HG02852 (cell line): ENCODE results near the gene TTC12.

Experiments
- ATAC-seq: cut with Tn5 transposase; IDR thresholded peaks from one replicate; pipeline ENCODE4 v1.9.1; 2021; ENCODE audit warnings: mild to moderate bottlenecking, moderate library complexity; ENCODE audit not compliant: unreplicated experiment

Gene TTC12, protein sequence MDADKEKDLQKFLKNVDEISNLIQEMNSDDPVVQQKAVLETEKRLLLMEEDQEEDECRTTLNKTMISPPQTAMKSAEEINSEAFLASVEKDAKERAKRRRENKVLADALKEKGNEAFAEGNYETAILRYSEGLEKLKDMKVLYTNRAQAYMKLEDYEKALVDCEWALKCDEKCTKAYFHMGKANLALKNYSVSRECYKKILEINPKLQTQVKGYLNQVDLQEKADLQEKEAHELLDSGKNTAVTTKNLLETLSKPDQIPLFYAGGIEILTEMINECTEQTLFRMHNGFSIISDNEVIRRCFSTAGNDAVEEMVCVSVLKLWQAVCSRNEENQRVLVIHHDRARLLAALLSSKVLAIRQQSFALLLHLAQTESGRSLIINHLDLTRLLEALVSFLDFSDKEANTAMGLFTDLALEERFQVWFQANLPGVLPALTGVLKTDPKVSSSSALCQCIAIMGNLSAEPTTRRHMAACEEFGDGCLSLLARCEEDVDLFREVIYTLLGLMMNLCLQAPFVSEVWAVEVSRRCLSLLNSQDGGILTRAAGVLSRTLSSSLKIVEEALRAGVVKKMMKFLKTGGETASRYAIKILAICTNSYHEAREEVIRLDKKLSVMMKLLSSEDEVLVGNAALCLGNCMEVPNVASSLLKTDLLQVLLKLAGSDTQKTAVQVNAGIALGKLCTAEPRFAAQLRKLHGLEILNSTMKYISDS

DNA sequence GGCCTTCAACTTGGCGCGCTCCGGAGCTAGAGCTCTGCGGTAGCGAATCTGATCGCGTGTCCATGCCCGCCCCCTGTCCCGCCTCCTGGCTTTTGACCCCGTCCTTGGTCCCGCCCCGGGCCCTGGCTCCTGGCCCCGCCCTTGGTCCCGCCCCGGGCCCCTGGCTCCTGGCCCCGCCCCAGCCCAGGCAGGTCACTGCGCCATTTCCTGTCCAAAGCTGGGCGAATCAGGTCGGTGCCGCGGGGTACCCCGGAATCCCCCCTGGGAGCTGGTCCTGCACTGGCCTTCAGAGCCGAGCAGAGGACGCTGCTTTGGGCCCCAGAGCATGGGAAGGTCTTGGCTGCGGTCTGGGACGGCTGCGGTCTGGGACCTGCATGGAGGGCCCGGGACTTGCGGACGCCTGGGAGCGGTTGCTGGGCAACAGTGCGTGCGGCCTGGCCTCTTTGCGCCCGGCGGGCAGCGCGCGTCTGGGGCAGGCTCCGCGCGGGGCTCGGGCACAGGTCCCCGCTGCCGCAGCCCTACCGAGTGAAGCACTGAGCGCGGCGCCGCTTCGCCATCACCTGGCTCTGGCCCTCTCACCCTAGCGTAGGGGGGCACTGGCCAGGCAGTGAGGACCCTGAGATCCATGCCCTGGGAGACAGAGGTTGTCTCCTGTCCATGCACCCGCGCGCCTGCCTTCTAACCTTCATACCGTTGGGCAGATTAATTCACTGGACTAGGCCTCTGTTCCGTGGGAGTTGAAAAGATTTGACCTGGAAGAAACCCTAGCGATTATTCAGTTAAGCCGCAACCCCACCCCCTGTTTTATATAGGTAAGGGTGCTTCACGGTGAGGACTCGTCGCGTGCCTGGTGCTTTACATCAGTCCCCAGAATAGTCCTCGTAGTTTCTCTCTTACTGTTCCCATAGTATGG is at the start of gene TTC12:
Gene TTC12 (plus strand): TSS at position 195 of the 913 bp plus-strand sequence. CDS start 1,675 bp downstream, outside the sequence.
- peak; percentile 99 for ATAC-seq

DNA sequence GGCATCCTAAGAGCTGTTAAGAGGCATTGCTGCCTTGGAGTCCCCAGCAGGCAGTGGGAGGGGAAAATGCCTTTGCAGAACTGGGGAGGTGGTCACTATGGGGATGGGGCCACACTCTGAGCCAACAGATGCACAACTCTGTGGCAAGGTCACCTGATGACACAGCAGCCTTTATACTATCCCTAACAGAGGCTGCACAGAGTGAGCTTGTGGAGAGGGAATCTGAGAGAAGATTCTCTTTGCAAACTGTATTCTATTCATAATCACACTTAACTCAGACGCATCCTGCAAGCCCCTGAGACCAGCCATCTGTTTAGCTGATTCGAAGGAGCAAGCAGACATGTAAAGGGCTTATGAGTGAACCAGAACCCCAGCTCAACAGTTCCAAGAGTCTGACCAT is 49.0 kb upstream of the TTC12 start:
- no peak for ATAC-seq

DNA sequence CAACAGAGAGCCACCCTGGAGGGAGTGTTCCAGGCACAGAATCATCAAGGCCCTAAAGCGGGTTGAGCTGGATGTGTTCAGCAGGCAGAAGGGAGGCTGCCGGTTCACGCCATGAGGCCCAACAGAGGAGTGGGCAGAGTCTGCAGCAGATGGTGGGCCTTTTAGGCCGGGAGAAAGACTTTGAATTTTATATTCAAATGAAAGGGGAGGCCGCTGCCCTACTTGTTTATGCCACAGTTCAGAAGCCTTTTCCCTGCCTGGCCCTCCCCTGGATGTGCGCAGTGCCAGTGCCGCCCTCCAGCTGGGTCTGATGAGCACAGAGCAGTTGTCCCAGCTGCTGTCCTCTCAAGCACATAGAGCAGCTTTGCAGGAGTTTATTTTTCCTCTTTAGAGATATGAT is 46.9 kb upstream of the TTC12 start:
- ATAC-seq, result no peak

DNA sequence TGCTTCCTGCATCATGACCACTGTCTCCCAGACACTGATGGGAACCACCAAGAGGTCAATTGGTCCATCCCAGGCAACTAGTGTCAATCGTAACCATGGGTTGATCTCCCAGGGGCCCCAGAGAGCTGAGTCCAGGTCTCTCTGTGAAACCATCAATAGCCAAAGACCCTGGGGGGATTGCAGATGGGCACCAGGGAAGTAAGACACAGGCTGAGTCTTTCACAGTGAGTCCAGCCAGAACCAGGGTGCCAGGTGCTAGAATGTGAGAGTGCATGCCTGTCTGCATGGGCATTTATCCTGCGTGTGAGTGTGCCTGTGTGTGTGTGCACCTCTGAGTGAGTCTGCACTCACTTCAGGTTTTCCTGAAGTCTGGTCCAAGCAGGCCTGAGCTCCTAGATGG is 45.3 kb upstream of the TTC12 start:
- no peak for ATAC-seq

DNA sequence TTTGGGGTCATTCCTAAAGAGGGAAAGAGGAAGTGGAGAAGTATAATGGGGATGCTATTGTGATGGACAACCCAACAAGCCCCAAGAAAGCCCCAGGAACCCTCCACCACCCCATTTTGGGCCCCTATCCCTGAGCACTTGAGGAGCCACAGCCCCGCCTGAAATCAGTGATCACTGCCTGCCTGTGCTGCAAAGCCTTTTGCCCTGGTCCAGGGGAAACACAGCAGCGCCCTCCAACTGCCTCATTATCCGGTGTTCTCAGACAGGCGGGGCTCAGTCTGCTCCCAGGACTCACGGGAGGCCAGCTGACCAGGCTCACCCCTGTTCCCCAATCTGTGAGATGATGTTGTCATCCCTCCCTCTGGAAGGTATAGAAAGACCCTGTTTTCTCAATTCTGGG is 44.7 kb upstream of the TTC12 start:
- ATAC-seq, result no peak

DNA sequence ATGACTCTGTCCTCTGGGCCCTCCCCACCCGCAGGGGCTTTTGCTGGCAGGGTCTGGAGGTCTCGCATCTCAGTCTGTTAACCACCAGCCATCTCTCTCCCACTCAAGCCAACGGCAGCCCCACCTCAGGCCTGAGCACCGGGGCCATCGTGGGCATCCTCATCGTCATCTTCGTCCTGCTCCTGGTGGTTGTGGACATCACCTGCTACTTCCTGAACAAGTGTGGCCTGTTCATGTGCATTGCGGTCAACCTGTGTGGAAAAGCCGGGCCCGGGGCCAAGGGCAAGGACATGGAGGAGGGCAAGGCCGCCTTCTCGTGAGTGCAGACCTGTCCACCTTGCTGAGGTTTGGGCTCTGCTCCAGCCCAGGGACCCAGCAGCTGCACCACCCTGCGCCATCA is 44.3 kb upstream of the TTC12 start:
- no peak for ATAC-seq

DNA sequence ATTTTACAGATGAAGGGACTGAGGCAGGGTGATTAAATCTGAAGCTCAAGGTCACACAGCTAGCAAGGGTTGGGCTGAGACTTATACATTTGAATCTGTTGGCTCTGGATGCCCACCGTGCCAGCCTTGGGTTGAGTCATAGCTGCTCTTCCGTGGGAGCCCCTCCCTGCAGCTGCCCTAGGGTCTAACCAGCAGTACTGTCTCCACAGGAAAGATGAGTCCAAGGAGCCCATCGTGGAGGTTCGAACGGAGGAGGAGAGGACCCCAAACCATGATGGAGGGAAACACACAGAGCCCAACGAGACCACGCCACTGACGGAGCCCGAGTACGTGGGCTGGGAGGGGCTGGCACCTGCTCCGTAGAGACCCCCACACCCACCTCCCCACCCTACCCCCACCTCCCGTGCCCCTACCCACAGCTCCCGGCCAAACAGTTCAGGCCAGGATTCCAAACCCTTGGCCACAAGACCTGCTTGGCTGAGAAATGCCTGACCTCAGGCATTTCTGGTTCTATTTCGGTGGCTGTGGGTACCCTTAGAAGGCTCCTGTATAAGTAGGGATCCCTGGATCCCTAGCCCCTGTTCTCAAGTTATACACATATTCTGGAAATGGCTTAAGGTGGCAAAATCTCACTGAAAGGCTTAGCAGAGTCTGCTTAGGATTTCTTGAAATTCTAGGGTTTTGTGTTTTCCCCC is 42.7 kb upstream of the TTC12 start:
- no peak for ATAC-seq

DNA sequence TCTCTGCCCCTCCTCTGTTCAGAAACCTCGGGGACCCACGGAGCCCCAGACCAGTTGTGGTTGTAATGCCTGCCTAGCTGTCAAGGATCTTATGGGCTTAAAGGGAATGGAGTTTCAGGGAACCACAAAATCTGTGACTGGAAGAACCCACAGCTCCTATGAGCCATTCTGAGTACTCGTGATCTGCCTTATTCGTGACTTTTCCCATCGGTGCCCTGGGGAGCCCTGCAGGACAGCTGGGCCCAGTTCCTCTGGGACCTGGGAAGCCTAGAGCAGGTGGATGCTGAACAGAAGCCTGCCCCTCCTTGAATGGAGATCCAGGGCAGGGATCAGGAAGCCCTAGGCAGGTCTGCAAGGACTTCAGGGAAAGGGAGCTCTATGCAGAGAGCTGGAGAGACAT is 42.1 kb upstream of the TTC12 start:
- no peak for ATAC-seq

DNA sequence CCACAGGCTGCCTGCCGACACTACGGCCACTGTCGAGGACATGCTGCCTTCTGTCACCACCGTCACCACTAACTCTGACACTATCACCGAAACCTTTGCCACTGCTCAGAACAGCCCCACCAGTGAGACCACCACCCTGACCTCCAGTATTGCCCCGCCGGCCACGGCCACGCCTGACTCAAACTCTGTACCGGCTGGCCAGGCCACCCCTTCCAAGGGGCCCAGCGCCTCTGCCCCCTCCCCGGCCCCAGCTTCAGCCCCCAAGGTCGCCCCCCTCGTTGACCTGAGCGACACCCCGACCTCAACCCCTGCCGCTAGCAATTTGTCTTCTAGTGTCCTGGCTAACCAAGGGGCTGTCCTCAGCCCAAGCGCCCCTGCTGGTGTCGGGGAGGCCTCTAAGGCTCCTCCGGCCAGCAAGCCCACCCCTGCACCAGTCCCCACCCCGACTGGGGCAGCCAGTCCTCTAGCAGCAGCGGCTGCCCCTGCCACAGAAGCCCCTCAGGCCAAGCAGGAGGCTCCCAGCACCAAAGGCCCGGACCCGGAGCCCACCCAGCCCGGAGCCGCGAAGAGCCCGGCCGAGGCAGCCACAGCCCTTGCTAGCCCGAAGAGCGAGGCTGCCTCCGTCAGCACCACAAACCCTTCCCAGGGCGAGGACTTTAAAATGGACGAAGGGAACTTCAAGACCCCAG is 41.3 kb upstream of the TTC12 start:
- no peak for ATAC-seq

DNA sequence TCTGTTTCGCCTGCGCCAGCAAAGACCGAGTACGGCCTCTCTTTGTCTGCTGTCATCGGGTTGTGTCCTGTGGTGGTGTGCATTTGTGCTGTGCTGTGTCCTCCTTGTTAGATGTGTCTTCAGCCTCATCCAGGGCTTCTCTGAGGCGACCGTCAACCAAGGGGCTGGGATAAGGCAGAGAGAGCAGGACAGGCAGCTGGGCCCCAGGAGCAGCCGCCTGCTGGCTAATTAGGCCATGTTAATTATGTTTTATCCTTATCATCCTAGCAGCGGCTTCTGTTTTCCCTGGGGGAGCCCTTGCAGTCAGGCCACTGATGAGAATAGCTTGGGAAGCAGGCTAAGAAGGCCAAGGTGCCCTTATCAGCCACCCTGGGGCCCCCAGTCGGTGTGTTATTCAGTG is 40.7 kb upstream of the TTC12 start:
- no peak for ATAC-seq

DNA sequence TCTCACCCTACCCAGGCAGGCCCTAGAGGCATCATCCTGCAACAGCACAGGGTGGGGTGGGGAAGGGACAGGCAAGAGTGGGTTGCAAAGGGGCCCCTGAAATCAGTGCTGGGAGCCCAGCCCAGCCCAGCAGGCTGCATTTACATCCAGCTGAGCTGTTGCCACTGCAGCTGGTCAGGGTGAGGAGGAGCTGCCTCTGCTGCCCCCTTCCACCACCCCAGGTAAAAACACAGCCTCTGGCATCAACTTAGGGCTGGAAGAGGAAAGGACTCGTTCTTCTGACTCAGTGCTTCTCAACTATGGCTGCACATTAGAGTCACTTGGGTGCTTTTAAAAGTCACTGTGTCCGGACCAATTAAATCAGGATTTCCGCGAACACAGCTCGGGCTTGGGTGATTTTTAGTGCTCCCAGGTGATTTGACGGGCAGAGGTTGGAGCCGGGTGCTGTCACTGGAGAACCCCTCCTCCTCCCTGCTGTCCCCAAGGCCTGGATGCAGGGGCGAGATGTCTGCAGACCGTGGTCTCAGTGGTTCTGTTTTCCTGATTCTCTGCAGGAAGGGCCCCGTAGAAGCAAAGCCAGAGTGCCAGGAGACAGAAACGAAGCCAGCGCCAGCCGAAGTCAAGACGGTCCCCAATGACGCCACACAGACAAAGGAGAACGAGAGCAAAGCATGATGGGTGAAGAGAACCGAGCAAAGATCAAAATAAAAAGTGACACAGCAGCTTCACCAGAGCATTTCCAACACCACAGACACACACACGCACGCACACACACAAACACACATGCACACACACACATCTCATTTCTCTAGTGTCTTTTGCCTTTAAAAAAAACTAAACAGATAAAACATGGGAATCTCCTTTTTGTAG is 39.4 kb upstream of the TTC12 start:
- no peak for ATAC-seq

DNA sequence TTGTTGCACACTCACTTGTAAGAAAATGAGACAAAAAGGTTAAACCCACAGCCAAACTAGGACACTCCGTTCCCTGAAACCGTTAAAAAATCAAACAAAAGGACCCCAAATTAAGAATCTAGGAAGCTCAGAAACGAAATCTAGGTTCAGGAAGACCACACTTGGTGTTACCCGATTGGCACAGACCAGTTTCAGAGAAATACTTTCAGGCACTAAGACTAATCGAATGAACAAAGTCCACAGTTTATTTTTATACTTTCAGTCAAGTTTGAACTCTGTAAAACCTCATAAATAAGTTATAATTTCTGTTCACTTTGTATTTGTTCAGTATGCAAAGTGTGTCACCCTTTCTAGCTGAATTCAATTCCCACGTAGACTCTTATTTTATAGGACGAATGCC is 38.8 kb upstream of the TTC12 start:
- no peak for ATAC-seq

DNA sequence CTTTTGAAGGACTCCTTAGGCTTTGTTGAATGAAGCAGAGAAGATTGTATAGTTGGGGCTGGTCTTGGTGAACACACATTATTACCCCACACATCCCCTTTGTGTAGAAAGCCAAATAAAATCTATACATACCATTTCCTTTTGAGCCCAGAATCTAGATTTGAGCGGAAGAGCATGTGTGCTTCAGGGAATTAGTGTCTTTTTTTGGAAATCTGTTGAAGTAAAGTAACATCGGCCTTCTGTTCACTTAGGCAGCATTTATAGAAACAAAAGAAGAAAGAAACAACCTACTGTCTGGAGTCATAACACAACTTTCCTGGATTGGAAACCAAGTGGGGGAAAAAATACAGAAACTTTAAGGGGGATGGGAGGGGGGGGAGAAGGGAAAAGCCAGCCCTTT is 37.9 kb upstream of the TTC12 start:
- ATAC-seq, result no peak

DNA sequence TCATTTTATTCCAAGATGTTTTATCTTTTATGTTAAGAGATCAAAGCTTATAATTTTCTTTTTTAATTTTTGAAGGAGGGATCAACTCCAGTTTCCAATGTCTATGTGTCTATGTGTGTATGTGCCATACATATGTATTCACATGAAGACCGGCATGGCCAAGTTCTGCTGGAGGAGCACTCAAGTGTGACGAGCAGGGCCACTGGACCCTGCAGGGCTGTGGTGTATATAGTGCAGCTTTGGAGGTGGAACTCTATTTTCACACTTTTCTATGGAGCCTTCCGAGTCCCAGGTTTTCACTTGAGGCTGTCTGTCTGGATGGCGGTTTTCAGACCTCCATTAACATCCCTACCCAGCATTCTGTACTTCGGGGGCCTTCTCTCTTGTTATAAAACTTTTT is 36.5 kb upstream of the TTC12 start:
- ATAC-seq, result no peak

DNA sequence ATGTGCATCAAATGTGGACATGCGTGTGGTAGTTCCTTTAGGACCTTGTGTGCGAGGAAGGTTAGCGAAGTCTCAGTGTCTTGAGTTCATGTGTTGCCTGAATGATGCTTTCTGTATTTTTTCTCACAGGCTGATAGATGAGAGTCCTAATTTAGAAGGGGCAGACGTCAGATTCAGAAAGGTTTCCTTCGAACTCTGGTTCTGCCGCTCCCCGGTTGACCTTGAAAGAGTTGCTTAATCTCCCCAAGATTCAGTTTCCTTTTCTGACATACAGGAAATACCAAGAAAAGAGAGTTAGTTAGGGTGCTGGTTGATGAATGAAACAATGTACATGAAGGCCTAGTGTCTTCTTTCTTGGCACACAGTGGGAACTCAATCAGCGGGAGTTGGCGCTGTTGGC is 35.9 kb upstream of the TTC12 start:
- ATAC-seq, result no peak

DNA sequence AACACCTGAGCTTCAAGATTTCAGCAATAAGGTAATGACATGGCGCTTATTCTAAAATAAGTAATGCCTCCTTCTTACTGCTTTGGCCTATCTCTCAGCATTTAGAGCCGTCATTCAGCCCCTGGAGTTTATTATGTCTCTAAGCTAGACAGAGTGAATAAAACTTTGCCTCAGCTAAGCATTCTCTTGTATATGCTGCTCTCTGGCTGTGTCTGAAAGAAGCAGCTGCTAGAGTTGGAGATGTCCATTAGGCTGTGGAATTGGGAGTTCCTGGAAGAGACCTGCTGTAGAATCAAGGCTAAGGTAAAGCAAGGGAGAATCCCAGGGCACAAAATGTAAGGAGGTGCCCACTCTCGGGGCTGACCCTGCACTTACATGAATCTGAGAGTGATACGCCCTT is 35.5 kb upstream of the TTC12 start:
- no peak for ATAC-seq

DNA sequence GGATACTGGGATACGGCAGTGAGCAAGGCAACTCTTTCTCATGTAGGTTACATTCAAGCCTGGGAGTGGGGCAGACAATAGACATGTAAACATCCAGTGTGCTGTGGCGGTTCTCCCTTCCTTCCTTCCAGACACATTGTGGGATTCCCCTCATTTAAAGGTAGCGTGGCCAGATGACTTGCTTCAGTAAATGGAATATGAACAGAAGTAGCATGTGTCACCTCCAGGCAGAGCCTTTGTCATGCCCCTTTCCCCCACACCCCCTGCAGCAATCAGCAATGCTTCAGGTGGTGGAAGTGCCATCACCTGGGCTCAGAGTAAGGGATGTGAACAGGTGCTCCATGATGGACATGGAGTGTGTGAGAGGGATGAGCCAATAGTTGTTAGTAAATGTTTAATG is 34.8 kb upstream of the TTC12 start:
- no peak for ATAC-seq

DNA sequence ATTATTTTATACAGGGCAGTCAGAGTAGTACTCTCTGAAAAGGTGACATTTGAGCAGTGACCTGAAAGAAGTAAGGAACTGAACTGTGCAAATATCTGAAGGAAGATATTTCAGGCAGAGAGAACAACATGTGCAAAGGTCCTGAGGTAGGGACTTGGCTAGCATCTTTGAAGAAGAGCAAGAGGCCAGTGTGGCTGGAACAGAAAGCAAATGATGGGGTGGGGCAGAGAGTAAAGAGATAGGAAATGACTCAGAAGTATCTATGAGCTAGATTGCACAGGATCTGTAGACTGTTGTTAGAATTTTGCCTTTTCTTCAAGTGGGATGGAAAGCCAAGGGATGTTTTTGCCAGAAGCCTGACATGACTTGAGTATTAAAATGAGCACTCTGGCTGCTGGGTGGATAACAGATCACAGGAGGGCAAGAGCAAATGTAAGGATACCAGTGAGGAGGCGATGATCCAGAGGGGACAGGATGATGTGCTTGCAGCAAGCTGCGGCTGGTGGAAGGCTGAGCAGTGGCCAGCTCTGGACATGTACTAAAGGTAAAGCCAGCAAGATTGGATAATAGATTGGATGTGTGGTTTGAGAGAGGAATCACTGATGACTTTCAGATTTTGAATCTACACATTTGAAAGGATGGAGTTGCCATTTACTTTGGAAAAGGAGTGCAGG is 33.2 kb upstream of the TTC12 start:
- ATAC-seq, result no peak
